ENCODE measurements around the gene ATG7.

- TF ChIP-seq, protein P1, sequence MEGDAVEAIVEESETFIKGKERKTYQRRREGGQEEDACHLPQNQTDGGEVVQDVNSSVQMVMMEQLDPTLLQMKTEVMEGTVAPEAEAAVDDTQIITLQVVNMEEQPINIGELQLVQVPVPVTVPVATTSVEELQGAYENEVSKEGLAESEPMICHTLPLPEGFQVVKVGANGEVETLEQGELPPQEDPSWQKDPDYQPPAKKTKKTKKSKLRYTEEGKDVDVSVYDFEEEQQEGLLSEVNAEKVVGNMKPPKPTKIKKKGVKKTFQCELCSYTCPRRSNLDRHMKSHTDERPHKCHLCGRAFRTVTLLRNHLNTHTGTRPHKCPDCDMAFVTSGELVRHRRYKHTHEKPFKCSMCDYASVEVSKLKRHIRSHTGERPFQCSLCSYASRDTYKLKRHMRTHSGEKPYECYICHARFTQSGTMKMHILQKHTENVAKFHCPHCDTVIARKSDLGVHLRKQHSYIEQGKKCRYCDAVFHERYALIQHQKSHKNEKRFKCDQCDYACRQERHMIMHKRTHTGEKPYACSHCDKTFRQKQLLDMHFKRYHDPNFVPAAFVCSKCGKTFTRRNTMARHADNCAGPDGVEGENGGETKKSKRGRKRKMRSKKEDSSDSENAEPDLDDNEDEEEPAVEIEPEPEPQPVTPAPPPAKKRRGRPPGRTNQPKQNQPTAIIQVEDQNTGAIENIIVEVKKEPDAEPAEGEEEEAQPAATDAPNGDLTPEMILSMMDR (IDR thresholded peaks at IDR 0.05; ENCODE audit: insufficient read depth, low read length), result no peak
- no peak for TF ChIP-seq POLR2AphosphoS5 (IDR thresholded peaks at IDR 0.05; ENCODE audit: low read depth)
- no peak for TF ChIP-seq SPI1 (IDR thresholded peaks at IDR 0.05; ENCODE audit: borderline replicate concordance, low read depth)
- no peak for TF ChIP-seq GABPA (IDR thresholded peaks at IDR 0.05; ENCODE audit: low read depth)
These were observed 290.2 kb downstream of the ATG7 start for GRCh38 chr3:11562277-11562881.

Data from HL-60 (cell line).